OCI-LY1 (cell line): Measurements from ENCODE around the gene ASS1.

Experiments used
- CTCF ChIP-seq: fragments of 200-600 bp; sonication (generic), shearing (Covaris generic); IDR thresholded peaks from 2 replicates; pipeline ENCODE4 v1.5.1; 2017; ENCODE audit warnings: mild to moderate bottlenecking, antibody characterized with exemption, low read length, moderate library complexity, mixed read lengths
- EZH2 ChIP-seq: fragments of 200-600 bp; sonication (generic), shearing (Covaris generic); IDR thresholded peaks from 2 replicates; pipeline ENCODE4 v1.8.0; 2017; ENCODE audit warnings: borderline replicate concordance, mixed run types, mild to moderate bottlenecking, antibody characterized with exemption, low read length, moderate library complexity, mixed read lengths

- TF ChIP-seq EZH2 (no peak), CTCF (no peak)
Observed at GRCh38 chr9:130443840-130444492, 795 bp upstream of the ASS1 start.
